Measurements from ENCODE around the gene BAIAP2L1.
A peak's percentile ranks its signal among the peaks of the same experiment; 100 is the strongest.

Gene BAIAP2L1

DNA sequence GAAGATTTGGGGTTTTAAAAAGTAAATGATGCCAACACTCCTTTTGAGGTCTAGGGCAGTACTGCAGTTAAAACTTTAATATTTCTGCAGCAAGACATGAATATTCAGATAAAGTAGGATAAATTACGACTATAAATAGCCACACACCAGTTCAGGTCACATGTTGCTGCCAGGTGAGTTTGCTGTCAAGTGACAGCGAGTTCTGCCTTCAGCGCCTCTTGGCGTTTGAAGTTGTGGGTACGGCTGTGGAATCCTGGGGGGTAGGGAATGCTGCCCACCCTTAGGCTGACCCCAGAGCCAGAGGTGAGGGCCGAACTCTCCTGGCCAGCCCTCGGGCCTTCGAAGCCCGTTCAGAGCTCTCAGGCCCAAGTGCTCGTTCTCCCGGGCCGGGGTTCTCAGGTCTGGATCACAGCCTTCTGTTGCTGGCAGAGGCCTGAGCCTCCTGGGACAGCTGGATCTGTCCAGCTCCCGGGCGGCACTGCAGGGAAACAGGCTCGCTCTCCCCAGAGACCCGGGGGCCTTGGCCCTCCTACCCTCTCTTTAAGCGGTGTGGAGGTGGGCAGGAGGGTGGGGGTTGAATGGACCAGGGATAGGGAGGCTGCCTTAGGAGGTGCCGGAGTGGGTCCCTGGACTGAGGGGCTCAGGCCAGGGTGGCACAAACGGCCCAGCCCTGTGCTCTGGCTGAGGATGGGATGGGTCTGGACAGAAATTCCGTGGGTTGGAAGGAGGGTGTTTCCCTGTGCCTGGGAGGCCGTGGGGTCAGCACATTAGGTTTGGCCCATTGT lies 114.0 kb downstream of the BAIAP2L1 start:
- ATAC-seq: no peak
- H3K27ac Mint-ChIP-seq: no peak overlapping the region
- no peak overlapping the region for H3K4me3 Mint-ChIP-seq

DNA sequence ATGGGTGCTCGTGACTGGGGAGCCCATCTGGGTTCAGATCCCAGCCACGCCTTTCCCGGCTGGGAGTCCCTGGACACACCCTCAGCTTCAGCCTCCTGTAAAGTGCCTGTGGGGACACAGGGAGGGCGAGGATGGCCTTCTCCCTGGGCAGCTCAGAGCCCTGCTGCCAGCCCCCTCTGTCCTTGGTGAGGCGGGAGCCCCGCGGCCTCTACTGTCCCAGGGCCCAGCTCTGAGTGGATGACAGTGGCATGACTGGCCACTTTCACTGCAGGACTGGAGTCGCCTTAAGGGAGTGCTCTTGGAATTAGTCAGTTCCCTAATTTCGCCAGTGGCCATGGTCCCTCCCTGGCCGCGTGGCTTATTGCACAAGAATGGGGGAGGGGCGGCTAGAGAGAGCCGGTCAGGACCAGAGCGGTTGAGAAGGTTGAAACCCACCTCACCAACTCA lies 114.8 kb downstream of the BAIAP2L1 start:
- H3K4me3 Mint-ChIP-seq: no peak overlapping the region
- ATAC-seq (no peak), DNase-seq (ENCODE audit: low spot score in 2 of 2) (no peak)
- peaks cover 26% of the 10 kb centered on the region for H3K4me1 Mint-ChIP-seq
- peaks cover 34% of the 10 kb centered on the region for H3K36me3 Mint-ChIP-seq
- no peak overlapping the region for H3K27ac Mint-ChIP-seq
- H3K9me3 Mint-ChIP-seq: no peaks in the 10 kb centered on the region

More for the DNA sequence above, 114.0 kb downstream of the BAIAP2L1 start:
- no peaks in the 10 kb centered on the region for H3K9me3 Mint-ChIP-seq
- no peak for DNase-seq (ENCODE audit: low spot score in 2 of 2)
- peaks cover 26% of the 10 kb centered on the region for H3K4me1 Mint-ChIP-seq
- peaks cover 34% of the 10 kb centered on the region for H3K36me3 Mint-ChIP-seq

DNA sequence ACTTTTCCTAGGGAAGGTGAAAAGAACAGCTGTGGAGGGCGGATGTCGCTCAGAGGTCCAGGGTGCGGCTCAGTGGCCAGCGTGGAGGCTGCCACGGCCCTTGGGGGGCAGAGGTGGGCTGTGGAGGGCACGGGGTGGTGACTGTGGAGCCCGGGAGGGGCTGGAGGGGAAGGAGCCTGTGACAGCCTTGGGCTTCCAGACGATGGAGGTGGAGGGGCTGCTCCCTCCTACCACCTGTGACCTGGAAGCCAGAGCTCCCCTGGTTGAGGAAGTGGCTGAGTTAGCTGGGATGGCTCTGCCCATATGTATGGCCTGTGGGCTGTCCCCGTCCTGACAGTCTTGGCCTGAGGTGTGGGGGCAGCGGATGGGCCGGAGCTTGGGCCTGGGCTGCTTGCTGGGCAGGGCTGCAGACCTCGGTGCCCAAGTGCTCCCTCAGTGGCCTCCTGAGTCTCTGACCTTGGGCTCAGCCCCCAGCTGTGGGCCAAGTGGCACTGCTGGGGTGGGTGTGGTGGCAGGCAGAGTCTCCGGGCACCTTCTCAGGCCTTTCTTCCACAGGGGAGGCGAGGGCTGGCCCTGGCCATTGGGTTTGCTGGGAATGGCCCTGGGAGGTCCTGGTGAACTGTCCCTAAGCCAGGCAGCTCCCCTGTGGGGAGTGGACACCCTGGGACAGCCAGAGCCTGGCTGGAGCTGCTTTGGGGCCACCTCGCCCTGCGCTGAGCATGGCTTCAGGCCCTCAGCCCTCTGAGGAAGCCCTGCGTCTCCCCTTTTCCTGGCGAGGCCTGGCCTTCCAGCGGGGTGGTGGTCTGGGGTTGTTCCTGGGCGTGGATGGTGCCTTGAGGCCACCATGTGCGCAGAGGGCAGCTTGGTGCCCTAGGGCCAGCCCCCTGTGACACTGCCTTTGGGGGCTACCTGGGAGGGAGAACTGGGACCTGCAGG lies 115.5 kb downstream of the BAIAP2L1 start:
- Mint-ChIP-seq H3K36me3 (peaks cover 34% of the 10 kb centered on the region), H3K4me1 (peaks cover 26% of the 10 kb centered on the region), H3K27ac (no peak overlapping the region)

DNA sequence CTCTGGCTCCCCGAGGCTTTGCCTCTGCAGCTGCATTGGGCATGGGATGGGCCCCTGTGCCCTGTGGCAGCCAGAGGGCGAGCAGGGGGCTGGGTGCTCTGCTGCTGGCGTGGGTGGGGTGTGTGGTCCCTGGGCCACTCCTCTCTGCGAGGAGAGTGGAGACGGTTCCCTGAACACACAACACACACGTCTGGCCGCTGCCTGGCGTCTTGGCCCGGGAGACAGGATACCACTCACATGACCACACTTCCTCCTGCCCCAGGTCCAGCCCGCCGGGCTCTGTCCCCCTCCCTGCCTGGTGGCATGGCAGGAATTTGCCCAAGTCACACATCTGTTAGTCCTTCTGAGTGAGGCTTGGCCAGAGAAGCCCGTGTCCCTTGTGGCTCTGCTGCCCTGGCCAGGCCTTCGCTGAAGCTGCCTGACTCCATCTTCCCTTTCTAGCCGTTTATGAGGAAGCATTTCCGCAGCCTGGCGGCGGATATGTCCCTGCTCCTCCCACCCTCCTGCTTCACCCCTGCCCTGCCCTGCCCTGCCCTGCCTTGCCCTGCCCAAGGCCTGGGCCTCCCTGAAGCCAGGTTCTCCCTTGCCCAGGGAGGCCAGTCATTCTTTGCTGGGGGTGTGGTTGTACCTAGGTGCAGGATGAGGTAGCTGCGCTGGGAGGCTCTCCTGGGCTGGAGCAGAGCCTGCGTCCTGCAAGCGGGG lies 116.4 kb downstream of the BAIAP2L1 start:
- Mint-ChIP-seq H3K27ac (peak overlapping the region; percentile 83), H3K4me3 (peak overlapping the region; percentile 28), H3K9me3 (no peaks in the 10 kb centered on the region), H3K36me3 (peaks cover 34% of the 10 kb centered on the region), H3K4me1 (peaks cover 26% of the 10 kb centered on the region)
- ATAC-seq (no peak), DNase-seq (ENCODE audit: low spot score in 2 of 2) (no peak)

More for the DNA sequence above, 115.5 kb downstream of the BAIAP2L1 start:
- DNase-seq (ENCODE audit: low spot score in 2 of 2): no peak
- no peak for ATAC-seq
- Mint-ChIP-seq H3K9me3 (no peaks in the 10 kb centered on the region), H3K4me3 (peak overlapping the region; percentile 28)

DNA sequence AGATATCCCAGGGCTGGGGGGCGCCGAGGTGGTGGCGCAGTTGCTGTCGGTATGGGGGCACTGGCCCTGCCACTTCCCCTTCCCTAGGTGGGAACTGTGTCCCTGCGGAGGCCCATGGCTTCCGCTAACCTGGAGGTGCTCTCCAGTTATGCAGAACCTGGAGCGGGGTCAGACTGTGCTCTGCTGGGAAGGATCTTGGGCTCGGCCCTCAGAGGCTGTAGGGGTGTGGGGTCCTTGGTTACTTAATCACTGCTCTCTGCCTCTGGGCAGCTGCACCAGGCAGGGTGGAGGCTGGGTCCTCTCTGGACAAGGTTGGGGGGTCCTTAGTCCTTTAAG lies 117.0 kb downstream of the BAIAP2L1 start:
- ATAC-seq (no peak), DNase-seq (ENCODE audit: low spot score in 2 of 2) (no peak)
- peaks cover 26% of the 10 kb centered on the region for H3K4me1 Mint-ChIP-seq
- peaks cover 34% of the 10 kb centered on the region for H3K36me3 Mint-ChIP-seq
- H3K9me3 Mint-ChIP-seq: no peaks in the 10 kb centered on the region
- peak overlapping the region; percentile 83 for H3K27ac Mint-ChIP-seq
- peak overlapping the region; percentile 28 for H3K4me3 Mint-ChIP-seq

DNA sequence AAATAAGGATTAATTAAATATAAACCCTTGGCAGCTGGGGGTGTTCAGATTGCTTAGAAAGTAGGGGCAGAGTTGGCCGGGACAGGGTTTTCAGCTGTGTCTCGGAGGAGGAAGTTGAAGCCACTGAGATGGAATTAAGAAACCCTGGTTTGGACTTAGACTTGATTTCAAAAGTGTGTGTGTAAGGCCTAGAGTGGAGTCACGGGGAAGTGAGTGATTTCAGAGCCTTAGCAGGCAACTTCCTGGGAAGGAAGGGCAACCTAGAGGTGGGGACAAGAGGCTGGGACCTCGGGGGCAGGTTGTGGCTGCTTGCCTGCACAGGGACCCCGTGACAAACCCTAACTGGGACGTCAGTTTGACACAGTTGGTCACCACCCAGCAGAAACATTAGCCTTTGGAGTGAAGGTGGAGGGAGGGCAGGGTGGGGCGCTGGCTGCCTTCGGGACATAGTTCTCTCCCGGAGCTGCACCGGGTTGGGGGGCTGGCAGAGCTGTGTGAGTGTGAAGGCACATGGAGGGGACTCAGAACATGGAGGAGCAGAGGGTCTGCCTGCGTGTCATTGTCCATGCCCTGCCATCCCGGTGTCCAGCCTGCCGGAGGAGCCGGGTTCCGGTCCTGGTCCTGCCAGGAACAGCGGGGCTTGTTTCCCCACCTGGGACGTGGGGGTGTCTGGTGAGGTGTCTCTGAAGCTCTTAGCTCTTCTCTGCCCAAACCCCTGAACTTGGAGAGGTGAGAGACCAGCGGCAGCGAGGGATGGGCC lies 117.6 kb downstream of the BAIAP2L1 start:
- no peak for DNase-seq (ENCODE audit: low spot score in 2 of 2)
- Mint-ChIP-seq H3K9me3 (no peaks in the 10 kb centered on the region), H3K4me3 (peak overlapping the region; percentile 82), H3K27ac (peak overlapping the region; percentile 91), H3K4me1 (peaks cover 26% of the 10 kb centered on the region), H3K36me3 (peaks cover 29% of the 10 kb centered on the region)
- no peak for ATAC-seq

DNA sequence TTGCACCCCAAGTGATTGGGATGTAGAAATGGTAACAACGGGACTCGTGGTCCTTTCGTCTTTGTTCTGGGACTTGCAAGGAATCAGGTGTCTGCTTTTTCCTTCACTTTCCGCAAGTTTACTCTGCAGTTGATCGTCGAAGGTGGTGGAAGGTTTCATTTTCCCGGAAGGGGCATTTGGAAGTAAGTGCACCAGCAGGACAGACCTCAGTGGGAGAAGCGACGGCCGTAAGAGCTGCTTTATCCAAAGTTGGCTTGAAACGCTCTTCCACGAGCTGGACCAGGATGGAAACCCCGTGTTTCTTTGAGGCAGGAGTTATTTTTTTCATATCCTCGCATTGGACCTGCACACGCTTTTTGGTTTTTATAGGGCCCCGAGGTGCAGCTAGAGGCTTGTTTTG lies 118.2 kb downstream of the BAIAP2L1 start:
- Mint-ChIP-seq H3K4me3 (peak overlapping the region; percentile 82), H3K27ac (peak overlapping the region; percentile 91), H3K4me1 (peaks cover 26% of the 10 kb centered on the region), H3K36me3 (peaks cover 28% of the 10 kb centered on the region), H3K9me3 (no peaks in the 10 kb centered on the region)
- DNase-seq (ENCODE audit: low spot score in 2 of 2): no peak
- ATAC-seq: no peak

DNA sequence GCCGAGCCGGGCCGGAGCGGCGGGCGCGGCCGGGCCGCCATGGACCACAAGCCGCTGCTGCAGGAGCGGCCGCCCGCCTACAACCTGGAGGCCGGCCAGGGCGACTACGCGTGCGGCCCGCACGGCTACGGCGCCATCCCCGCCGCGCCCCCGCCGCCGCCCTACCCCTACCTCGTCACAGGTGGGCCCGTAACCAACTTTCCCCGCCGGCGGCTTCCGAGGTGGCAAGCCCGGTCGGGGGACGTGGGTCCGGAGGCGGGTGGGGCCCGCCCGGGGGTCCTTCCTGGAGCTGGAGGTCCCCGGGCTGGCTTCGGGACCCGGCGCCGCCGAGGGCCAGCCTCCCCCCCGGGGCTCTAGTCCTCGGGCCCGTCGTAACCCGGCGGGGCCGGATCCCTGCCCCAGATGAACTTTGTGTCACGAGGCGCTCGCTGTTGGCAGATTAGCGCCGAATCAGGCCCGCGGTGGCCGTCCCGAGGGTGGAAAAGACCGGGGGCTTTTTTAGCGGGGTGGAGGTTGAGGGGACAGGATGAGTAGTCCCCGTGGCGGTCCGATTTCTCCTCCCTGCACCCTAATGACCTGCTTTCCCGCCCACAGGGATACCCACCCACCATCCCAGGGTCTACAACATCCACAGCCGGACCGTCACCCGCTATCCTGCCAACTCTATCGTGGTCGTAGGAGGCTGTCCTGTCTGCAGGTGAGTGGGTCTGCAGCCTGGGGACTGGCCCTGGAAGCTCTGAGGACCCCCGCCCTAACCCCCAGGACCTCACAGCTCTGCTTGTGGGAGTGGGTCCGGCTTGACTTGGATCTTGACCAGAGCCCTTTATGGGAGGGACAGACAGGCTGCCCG lies 118.9 kb downstream of the BAIAP2L1 start:
- Mint-ChIP-seq H3K4me1 (peaks cover 26% of the 10 kb centered on the region), H3K36me3 (peaks cover 28% of the 10 kb centered on the region), H3K4me3 (peak overlapping the region; percentile 82), H3K27ac (peak overlapping the region; percentile 91), H3K9me3 (no peaks in the 10 kb centered on the region)
- DNase-seq (ENCODE audit: low spot score in 2 of 2): peak; percentile 29 to 68
- ATAC-seq: peak; percentile 53

DNA sequence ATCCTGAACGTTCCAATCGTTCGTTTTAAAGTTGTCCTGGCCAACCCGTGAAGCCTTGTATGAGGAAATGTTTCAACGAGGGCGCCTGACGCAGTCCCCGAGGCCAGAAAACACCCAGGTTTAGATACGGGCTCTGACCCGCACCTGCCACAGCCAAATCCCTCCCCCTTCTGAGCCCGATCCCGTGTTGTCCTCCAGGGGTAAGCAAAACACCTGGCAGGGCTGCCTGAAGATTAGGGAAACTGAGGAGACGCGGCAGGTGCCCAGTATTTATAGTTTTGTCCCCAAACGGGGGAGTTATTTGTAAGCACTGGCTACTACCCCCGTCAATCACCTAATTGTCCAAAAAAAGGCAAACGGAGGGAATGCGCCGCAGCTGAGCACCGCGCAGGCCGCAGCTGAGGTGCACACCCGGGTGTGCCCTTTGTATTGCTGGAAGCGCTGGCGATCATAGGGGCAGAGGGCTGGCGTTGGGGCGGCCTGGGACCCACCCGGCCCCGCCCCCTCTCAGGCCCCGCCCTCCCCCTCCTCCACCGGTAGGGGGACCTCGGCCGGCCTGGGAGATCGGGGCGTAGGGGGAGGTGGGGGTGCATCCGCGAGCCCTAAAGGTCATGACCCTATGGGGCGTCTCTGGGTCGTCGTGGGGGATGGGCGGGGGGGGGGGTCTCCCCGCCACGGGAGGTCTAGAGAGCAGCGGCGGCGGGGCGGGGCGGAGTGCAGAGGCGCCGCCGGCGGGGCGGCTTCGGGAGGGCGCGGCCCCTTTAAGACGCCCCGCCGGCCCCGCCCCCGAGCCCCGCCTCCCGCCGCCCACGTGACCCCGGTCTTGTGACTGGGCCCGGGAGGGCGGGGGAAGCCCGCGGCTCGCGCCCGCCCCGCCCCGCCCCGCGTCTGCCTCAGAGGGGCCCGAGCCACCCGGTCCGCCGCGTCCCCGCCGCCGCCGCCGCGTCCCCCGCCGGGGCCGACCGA lies 119.8 kb downstream of the BAIAP2L1 start, which contains the start of gene BRI3:
Gene BRI3, plus strand, starts transcription at position 896 of the 966 bp plus-strand sequence. CDS start 110 bp downstream, outside the sequence.
- ATAC-seq (peak; percentile 87), DNase-seq (ENCODE audit: low spot score in 2 of 2) (peak; percentile 78 to 87)
- Mint-ChIP-seq H3K4me3 (peak within 1 kb of the TSS; percentile 82), H3K27ac (peak within 1 kb of the TSS; percentile 91), H3K36me3 (peaks cover 28% of the 10 kb centered on the region), H3K9me3 (no peaks in the 10 kb centered on the region), H3K4me1 (peaks cover 26% of the 10 kb centered on the region)

DNA sequence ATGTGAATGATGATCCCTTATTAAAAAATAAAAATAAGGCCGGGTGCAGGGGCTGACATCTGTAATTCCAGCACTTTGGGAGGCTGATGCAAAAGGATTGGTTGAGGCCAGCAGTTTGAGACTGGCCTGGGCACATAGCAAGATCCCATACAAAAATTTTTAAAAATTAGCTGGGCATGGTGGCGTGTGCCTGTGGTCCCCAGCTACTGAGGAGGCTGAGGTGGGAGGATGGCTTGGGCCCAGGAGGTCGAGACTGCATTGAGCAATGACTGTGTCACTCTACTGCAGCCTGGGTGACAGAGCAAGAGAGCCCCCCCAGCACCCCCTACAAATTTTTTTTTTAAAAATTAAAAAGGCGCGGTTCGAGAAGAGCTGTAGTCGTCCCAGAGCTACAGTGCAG lies 120.6 kb downstream of the BAIAP2L1 start:
- Mint-ChIP-seq H3K4me3 (peak overlapping the region; percentile 72), H3K36me3 (peaks cover 28% of the 10 kb centered on the region), H3K4me1 (peaks cover 26% of the 10 kb centered on the region), H3K27ac (peak overlapping the region; percentile 26), H3K9me3 (no peaks in the 10 kb centered on the region)
- DNase-seq (ENCODE audit: low spot score in 2 of 2) (no peak), ATAC-seq (no peak)

DNA sequence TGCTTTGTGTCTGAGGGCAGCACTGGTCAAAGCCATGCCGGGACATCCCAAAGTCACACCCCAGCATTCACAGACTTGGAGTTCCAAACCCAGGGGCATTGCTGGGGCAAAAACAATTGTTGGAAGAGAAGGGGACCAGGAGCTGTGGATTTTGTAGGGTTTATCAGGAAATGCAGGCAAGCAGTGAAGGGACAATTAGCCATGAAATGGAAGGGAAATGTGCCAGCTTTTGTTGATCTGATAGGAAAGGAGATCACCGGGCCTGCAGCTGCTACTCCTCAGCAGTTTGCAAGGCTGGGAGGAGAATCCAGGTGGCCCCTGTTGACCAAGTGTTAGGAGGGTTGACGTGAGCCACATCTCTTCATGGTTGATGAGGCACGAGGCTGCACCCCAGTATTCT lies 122.0 kb downstream of the BAIAP2L1 start:
- ATAC-seq (no peak), DNase-seq (ENCODE audit: low spot score in 2 of 2) (no peak)
- peaks cover 14% of the 10 kb centered on the region for H3K4me1 Mint-ChIP-seq

DNA sequence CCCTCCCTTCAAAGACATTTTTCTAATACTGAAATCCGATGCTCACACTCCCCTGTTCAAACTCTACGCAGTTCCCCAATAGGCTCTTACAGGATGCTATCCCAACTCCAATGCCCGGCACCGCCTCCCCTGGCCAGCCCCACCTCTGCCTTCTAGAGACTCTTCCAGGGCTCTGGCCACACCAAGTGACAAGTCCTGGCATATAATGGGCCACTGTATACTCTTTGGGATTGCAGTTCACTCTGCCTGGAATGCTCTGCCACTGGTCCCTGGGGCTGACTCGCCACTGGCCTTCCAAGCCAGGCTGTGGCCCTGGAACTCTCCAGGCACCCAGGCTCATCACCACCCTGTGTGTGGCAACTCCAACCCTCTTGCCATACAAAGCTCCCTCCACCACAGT lies 122.5 kb downstream of the BAIAP2L1 start:
- no peak overlapping the region for H3K4me3 Mint-ChIP-seq
- DNase-seq (ENCODE audit: low spot score in 2 of 2) (no peak), ATAC-seq (no peak)
- peaks cover 15% of the 10 kb centered on the region for H3K36me3 Mint-ChIP-seq
- H3K4me1 Mint-ChIP-seq: peaks cover 14% of the 10 kb centered on the region
- no peaks in the 10 kb centered on the region for H3K9me3 Mint-ChIP-seq
- H3K27ac Mint-ChIP-seq: peak overlapping the region; percentile 34

More for the DNA sequence above, 122.0 kb downstream of the BAIAP2L1 start:
- H3K27ac Mint-ChIP-seq: no peak overlapping the region
- H3K9me3 Mint-ChIP-seq: no peaks in the 10 kb centered on the region
- H3K36me3 Mint-ChIP-seq: peaks cover 20% of the 10 kb centered on the region
- no peak overlapping the region for H3K4me3 Mint-ChIP-seq

DNA sequence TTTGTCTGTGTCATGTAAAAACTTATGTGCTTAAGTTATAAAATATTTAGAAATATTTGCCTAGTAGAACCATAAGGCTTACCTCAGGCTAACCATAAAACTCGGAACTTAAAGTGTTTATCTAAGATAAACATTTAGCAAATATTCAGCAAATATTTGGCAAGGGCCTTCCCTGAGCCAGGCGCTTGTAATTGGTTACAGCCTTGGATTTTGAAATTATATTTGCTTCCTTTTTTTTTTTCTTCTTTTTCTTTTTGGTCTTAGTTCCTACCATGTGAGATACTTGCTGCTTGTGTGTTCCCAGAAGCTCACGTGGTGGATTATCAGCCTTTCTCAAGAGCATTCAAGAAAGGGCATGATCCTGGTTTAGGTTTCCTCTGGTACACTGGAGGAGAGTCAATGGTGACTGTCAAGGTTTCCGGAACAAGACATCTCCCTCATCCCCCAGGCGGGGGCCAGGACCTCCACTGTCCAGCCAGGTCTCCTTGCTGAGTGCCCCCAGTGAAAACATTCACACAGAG lies 124.6 kb downstream of the BAIAP2L1 start:
- DNase-seq (ENCODE audit: low spot score in 2 of 2): no peak
- no peak overlapping the region for H3K27ac Mint-ChIP-seq
- H3K9me3 Mint-ChIP-seq: no peaks in the 10 kb centered on the region
- no peak for ATAC-seq
- no peak overlapping the region for H3K4me3 Mint-ChIP-seq
- H3K36me3 Mint-ChIP-seq: no peaks in the 10 kb centered on the region
- H3K4me1 Mint-ChIP-seq: no peaks in the 10 kb centered on the region

Data from stimulated activated effector memory CD8-positive, alpha-beta T cell treated with anti-CD3 and anti-CD28 coated beads, Interleukin-12 subunit alpha, Interleukin-12 subunit beta, amount 100 ng/mL, for 72 hours (primary cell).